KBM-7 (cell line): ENCODE data around the gene RRBP1.
"Not testable (repeated sequence)": the region's sequence is repeated elsewhere in the genome, so short reads cannot be mapped to it uniquely, and the experiment has no call there.

Experiments used
- DNase-seq: peaks from one replicate; pipeline ENCODE4 v3.0.0-alpha.2; 2015
- in situ Hi-C: fragments of 300-500 bp; cut with MboI; formaldehyde crosslinking; loops from 2 replicates; pipeline ENCODE4 v1.14.3; 2020; ENCODE audit warnings: low sequenced_read_pairs, low pct_unique_long_range_greater_than_20kb, mixed read lengths

Gene RRBP1

DNA sequence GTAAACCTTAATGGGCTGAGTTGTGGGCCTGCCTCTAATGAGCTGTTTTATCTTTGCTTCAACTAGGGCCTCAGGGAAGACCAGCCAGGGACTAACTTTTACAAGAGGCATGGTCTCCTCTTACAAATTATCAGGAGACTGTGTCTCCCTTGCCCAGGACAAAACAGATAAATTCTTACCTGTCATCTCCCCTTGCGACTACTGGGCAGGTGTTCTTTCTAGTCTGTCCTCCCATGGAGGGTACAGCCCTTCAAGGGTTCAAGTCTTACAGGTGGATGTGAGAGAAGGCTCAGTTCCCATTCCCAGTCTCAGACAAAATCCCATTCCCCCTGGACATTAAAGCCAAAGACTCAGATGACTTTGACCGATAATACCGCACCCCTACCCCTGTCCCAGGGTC is 13.6 kb downstream of the RRBP1 start:
- in situ Hi-C loops: no loop called here
- DNase-seq: no peak

DNA sequence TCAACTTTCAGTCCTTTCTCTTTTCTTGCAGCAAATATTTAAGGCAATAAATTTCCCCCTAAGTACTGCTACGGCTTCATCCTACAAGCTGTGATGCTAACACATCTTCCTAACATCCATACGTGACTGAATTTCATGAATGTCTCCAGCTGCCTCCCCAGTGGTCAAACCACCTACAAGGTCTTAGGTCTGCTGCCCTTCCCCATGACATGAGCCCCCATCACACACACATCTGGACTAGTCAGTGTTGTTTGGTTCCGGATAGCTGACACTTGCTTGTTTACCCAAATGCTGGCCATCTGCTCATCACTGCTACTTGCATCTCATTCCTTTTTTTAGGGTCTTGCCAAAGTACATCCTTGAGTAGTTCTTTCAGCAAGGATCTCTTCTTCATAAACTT is 14.6 kb downstream of the RRBP1 start:
- DNase-seq: no peak
- in situ Hi-C loops: no loop called here

DNA sequence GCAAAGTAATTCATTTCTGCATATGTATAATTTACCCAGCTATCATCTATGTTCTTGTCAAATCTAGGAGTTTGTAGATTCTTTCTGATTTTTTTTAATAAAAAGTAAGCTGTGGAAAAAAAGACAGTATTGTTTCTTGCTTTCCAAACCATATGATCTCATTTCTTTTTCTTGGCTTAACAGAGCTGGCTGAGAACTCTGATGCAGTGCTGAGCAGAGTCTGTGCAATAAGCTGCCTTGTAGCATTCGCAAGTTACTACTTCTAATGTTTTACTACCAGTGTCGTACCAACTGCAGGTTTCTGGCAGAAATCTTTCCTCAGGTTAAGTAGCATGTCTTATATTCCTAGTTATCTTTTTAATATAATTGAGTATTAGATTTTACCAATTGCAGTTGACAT is 15.6 kb downstream of the RRBP1 start:
- no peak for DNase-seq
- in situ Hi-C loops: no loop called here

DNA sequence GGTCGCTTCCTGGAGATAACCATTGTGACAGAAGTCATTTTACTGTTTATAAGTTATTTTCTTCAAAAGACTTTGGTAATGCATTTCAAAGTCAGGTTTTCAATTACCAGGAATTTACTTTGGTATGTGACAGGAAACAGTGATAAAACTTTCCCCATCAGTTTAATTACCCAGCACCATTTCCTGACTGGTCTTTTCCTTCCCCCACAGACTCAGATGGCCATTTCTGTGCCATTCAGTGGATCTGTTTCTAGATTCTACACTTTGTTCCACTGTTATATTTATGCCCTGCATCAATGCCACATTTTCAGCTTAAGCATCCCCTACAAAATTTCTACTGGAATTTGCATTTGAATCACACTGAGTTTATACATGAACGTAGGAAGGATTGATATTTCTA is 16.3 kb downstream of the RRBP1 start:
- in situ Hi-C loops: no loop called here
- peak; percentile 50 for DNase-seq

DNA sequence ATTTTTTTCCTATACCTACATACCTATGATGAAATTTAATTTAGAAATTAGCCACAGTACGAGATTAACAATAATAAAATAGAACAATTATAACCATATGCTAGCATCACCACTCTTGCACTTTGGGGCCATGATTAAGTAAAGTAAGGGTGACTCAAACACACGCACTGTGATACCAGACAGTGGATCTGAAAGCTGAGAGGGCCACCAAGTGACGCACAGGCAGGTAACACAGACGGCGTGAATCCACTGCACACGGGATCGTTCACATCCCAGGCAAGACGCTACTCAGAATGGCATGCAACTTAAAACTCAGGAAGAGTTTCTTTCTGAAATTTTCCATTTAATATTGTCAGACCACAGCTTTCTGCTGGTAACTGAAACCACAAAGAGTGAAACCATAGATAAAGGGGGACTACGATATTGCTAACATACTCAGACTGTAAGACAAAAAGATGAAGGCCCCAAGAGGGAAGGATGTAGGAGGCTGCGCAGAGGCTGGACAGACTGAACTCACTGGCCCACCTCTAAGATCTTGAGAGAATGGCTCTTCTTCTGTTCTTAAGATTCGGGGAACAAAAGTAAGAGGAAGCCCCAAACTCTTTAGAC is 17.9 kb downstream of the RRBP1 start:
- DNase-seq: no peak
- in situ Hi-C loops: no loop called here

DNA sequence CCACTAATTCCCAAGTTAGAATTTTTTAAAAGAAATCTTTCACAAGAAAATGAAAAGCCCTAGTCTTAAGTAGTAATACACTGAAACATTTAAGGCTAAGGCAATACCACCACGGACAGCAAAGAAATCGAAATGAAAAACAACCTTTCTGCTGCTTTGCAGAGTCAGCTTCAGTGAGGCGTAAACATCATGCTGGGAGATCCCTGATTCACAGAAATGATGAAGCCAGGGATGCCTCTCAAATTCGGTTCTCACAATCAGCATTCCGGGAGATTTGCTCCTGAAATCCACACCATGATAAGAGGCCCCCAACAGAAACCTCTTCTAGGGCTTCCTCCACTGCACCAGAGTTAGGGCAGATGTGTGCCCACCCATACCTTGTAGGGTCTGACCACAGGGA is 18.6 kb downstream of the RRBP1 start:
- in situ Hi-C loops: no loop called here
- no peak for DNase-seq

DNA sequence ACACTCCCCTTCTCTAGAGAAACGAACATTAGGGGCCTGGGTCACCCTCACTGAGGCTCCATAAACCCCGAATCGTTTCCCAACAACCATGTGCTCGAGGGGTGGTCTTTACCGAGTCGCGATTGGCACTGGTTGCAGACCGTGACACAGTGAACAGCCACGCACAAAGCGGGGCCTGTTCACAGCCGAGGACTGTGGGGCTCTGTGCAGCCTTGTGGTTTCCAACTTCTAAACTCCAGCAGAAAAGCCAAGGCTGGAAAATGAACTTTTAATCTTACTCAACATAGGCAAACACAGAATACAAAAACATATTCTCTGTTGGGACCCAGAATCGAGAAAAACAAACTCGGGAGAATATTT is 19.0 kb downstream of the RRBP1 start:
- no peak for DNase-seq
- in situ Hi-C loops: no loop called here

DNA sequence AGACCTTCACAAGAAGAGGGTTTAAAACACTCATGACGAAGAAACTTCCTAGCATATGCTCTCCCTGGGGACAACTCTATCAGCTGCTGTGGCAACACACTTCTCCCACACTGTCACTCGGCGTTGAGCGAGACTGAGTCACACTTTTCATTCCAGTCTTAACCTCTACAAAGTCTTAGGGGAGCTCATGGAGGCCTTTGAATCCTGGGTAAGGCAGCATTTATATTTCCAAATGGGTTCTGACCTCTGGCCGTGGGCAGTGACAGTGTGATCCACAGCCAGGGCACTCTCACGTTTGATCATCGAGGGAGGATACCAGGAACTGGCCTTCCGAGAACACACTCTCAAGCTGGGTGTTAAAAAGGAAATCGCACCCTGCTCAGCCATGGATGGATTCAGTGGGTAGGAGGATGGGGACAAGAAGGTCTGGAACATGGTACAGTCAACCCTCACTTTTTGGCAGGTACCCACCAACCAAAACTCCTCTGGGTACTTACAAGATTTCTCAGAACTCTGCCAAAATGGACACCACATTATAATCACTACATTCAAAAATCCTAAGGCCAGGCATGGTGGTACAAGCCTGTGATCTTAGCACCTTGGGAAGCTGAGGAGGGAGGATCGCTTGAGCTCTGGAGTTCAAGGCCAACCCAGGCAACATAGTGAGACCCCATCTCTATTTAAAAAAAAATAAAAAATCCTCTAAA is 19.6 kb downstream of the RRBP1 start:
- DNase-seq: no peak
- in situ Hi-C loops: no loop called here

DNA sequence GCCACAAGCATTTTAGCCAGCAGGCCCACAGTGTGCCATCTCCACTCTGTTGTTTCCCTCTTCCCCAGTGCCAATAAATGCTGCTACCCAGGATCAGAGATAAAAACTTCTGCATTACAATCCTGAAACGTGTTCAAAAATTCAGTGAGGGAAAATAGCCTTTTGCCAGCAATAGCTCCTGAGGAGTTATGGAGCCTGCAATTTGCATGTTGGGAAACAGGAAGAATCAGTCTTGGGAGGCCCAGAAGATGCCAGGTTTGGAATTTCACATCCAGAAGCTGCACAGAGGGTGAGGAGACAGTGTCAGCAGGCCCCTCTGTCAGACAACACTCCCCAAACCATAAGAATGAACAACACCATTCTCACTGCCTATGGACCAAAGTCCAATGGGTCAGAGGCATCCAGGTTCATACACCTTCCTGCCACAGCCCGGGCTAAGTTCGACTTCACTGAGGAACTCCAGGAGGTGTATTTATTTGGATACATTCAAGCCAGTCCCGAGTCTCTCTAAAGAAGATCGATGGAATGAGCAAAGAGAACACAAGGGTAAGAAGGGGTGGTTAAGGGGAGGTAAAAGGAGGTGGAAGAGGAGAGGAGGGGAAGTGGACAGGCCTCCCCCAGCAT is 20.8 kb downstream of the RRBP1 start:
- in situ Hi-C loops: no loop called here
- no peak for DNase-seq

DNA sequence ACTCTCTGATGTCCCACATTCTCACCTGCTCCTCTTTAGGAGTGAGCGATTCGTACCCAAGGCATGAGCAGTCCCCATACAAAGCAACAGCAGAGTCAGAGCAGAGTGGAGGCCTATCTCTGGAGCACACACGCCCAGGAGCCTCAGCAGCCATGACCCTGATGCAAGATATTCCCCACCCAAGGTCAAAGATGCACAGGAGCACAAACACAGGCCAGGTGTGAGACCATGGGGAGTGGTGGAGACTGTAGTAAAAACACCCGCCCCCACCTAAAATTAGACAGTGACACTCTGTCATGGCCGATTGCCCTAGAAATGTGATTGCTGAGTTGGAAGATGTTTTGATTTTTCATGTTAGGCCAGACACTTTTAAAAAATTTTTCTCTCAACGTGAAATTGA is 21.4 kb downstream of the RRBP1 start:
- in situ Hi-C loops: no loop called here
- no peak for DNase-seq

DNA sequence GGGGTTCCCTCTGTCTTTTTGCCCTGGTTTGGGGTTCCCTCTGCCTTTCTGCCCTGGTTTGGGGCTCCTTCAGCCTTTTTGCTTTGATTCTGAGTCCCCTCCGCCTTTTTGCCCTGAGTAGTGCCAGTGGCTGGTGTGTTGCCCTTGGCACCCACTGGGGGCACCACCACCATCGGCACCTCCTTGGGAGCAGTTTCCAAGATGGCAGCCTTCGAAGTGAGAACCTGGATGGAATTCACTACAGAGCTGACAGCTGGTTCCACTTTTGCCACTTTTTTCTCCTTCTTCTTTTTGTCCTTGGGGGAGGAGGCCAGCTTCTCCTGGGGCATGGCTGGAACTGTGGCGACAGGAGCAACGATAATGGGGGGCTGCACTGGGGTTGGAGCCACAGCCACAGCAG is 22.2 kb downstream of the RRBP1 start:
- DNase-seq: no peak
- in situ Hi-C loops: no loop called here

DNA sequence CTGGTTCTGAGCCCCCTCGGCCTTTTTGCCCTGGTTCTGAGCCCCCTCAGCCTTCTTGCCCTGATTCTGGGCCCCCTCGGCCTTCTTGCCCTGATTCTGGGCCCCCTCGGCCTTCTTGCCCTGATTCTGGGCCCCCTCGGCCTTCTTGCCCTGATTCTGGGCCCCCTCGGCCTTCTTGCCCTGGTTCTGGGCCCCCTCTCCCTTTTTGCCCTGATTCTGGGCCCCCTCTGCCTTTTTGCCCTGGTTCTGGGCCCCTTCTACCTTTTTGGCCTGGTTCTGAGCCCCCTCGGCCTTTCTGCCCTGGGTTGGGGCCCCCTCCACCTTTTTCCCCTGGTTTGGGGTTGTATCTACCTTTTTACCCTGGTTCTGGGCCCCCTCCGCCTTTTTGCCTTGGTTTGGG is 22.7 kb downstream of the RRBP1 start:
- in situ Hi-C loops: not testable (repeated sequence)

DNA sequence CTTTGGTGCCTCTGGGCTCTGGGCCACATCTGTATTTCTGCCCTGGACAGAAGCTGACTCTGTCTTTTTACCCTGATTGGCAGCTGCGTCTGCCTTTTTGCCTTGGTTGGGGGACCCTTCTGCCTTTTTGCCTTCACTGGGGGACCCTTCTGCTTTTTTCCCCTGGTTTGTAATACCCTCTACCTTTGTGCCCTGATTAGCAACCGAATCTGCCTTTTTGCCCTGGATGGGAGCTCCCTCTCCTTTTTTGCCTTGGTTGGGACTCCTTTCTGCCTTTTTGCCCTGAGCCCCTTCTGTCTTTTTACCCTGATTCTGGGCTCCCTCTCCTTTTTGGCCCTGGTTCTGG is 23.4 kb downstream of the RRBP1 start:
- no peak for DNase-seq
- in situ Hi-C loops: no loop called here

More for the DNA sequence above, 22.7 kb downstream of the RRBP1 start:
- DNase-seq: not testable (repeated sequence)

DNA sequence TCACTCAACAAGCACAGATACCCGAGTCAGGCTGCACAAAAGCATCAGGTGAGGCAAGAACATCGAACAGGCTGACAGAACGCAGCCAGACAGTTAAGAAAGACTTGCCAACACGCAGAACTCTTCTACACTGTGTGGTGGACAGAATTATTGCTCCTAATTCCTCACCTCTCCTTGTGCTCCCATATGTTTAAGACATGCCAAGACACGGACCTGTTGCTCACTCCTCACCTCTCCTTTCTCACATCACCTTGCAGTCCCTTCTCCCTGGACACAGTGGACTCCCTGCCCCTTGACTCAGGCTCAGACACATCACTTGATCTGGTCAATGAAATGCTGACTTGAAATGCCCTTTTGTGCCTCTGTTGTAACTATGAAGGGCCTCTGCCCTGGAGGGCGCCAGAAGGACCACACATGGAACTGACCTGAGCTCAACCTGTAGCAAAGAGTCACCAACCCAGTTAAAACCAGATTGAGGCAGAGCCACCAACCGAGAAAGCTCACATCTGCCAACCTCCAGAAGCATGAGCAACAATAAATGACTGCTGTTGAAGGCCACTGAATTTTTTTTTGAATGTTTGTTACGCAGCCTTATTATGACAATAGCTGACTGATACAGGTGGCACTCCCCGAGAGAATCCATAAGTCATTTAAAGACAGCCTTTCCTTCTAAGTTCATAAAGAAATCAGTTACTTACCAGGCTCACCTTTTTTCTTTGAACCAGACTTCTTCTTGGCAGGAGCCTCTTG is 24.0 kb downstream of the RRBP1 start:
- in situ Hi-C loops: no loop called here
- DNase-seq: no peak

DNA sequence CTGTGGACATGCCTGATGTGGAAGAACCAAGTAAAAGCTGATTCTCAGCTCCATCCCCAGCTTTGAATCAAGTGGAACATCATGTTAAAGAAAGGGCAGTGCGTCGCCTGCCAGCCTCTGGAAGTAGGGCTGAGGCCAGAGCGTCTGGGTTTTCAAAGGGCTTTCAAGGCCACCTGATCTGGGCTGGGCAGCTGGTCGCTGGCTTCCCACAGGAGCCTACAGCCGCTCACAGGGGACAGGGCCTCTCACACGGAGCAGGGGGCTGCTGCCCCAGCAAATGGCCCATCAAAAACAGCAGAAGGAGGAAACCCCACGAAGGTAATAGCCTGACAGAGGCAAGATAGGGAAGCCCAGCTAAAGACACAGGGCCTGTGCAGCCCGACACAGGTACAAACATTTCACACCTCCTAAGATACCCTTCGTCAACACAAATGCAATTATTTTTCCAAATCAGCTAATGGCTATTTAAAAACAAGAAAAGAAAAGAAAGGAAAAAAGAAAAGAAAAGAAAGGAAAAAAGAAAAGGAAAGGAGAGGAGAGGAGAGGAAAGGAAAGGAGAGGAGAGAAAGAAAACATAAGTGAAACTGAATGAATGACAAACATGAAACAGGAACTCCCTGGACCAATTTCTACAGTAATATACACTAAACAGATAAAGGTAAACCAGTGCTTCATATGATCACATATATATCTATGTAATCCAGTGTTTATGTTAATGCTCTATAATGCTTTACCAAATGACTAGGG is 24.8 kb downstream of the RRBP1 start:
- in situ Hi-C loops: no loop called here
- DNase-seq: no peak

DNA sequence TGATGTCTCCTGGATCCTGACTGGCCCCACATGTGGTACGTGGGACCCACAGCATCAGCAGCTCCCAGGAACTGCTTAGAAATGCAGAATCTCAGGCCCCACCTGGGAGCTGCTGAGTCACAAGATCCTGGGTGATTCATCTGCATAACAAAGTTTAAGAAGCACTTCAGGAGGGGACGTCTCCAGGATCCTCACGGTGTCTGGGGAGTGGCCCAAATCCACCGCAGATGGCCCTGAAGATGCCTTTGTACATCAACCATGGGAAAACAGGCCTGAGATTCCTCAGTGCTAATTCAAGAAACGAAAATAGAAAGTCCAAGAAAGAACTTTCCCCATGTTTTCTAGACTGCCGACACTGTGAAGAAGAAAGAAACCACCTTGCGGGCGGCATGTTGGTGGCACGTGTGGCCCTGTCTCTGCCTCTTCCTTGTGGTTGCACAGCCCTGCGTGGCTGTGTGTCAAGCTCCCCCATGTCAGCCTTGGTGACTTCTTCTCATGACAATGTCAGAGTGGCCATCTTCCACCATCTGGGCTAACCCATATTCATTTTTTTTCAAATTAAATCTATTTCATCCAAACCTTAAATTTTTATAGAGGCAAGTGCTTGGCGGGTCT is 26.1 kb downstream of the RRBP1 start:
- no peak for DNase-seq
- in situ Hi-C loops: no loop called here

DNA sequence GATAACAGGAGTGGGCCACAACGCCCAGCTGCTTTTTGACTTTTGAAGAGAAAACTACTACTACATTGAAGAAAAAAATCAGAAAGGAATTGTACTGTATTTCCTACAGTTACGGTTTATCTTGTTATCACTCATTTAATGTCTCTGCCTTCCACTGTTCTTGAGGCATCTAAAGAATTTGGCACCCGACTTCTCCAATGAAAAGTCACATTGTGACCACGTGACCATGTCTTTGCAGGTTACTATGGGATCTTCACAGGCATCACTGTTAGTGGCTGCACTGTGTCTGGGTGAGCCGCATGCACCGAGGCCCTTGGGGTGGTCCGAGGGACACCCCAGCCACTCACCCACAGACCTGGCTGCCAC is 26.8 kb downstream of the RRBP1 start:
- in situ Hi-C loops: no loop called here
- DNase-seq: no peak

DNA sequence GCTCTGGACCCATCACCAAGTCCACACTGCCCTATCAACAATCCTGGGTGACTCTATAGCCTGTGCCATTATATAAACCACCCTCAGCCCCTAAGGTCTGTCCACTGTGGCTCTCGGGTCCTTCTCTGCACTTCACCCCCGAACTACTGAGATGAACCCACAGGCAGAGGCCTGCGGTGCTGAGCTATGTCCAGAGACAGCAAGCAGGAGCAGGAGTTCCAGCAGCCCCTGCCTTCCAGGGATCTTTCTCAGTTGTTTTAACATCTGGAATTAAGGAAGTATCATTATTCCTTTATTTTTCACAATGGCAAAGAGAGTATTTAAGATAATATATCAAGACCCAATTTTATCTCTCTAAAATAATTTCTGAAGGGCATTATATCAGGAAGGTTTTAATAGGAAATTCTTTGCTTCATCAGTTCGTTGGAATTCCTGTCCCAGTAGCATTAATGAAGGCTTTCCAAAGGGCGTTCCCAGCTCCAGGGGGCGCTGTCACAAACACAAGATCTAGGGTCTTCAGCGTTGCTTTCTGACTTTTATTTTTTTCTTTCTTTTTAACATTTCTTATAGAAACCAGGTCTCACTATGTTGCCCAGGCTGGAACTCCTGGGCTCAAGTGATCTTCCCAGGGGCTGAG is 27.3 kb downstream of the RRBP1 start:
- in situ Hi-C loops: no loop called here
- no peak for DNase-seq
